ENCODE results near the gene SLC4A1. TPM values are rescaled to one million over a fixed set of nuclear protein-coding genes. Genes with fewer than 3 reads are reported as not detected.

Gene SLC4A1
- total and polyA plus RNA-seq, 2 of the 13 experiments (the other 11 are each of a cell fraction or from before 2014, with no cell fraction given): not detected

GRCh38 chr17:44220213-44221083 is 47.5 kb downstream of the SLC4A1 start (continued):
- TF ChIP-seq HNRNPLL (IDR thresholded peaks at IDR 0.05; ENCODE audit: low read depth, low read length, poor library complexity, severe bottlenecking) (peak; percentile 35), MAX (IDR thresholded peaks at IDR 0.05) (peak; percentile 33; the same call in 1 of the 2 replicates), PATZ1 (CRISPR knock-in tag; IDR thresholded peaks at IDR 0.05) (peak; percentile 34; the same call in 1 of the 2 replicates), NFIB (CRISPR knock-in tag; IDR thresholded peaks at IDR 0.05; ENCODE audit: borderline replicate concordance) (no peak), HOMEZ (CRISPR knock-in tag; IDR thresholded peaks at IDR 0.05; ENCODE audit: low read depth) (no peak), AKNA (CRISPR knock-in tag; IDR thresholded peaks at IDR 0.05; ENCODE audit: borderline replicate concordance) (0 out of 2 replicates have a peak, but pooled peaks have one; percentile 30), HIC2 (CRISPR knock-in tag; IDR thresholded peaks at IDR 0.05; ENCODE audit: low read depth) (no peak), SP5 (CRISPR knock-in tag; IDR thresholded peaks at IDR 0.05; ENCODE audit: borderline replicate concordance, low read depth) (no peak), ZNF160 (CRISPR knock-in tag; IDR thresholded peaks at IDR 0.05) (0 out of 2 replicates have a peak, but pooled peaks have one; percentile 27), MAF1 (CRISPR knock-in tag; IDR thresholded peaks at IDR 0.05; ENCODE audit: borderline replicate concordance) (0 out of 2 replicates have a peak, but pooled peaks have one; percentile 53), CREM (IDR thresholded peaks at IDR 0.05) (no peak), CREM (CRISPR knock-in tag; IDR thresholded peaks at IDR 0.05) (peak; percentile 31; the same call in 1 of the 2 replicates), CHD4 (IDR thresholded peaks at IDR 0.05; ENCODE audit: borderline replicate concordance, low read length) (no peak)
